ENCODE results near the gene CFAP61.
"Not testable (repeated sequence)": the region's sequence is repeated elsewhere in the genome, so short reads cannot be mapped to it uniquely, and the experiment has no call there.

The CFAP61 gene
- 0 to 0.09 (median 0) reads per million in 4 experiments for total RNA-seq

- DNase-seq, result peak; percentile 93
Measured at GRCh38 chr20:20052074-20052970, at the start of gene CFAP61, which contains the start of gene CRNKL1. TSS of gene CFAP61 (plus strand) at chr20:20052532. CDS start at chr20:20056654, 4,122 bp downstream. TSS of gene CRNKL1 (minus strand) at chr20:20052466. CDS start at chr20:20052342, 124 bp downstream.

- no peak for DNase-seq
Measured at GRCh38 chr20:20003031-20003954, 49.0 kb upstream of the CFAP61 start.

- DNase-seq, result not testable (repeated sequence)
Measured at GRCh38 chr20:20003955-20004322, 48.4 kb upstream of the CFAP61 start.

- no peak for DNase-seq
Measured at GRCh38 chr20:20005342-20005741, 47.0 kb upstream of the CFAP61 start.

- DNase-seq, result no peak
Measured at GRCh38 chr20:20009784-20010253, 42.5 kb upstream of the CFAP61 start.

- no peak for DNase-seq
Measured at GRCh38 chr20:20010639-20011500, 41.5 kb upstream of the CFAP61 start.

- no peak for DNase-seq
Measured at GRCh38 chr20:20012541-20012940, 39.8 kb upstream of the CFAP61 start.

- DNase-seq, result no peak
Measured at GRCh38 chr20:20014659-20015058, 37.7 kb upstream of the CFAP61 start.

GRCh38 chr20:20017001-20017843 lies 35.1 kb upstream of the CFAP61 start, which contains the start of gene NAA20:
TSS of gene NAA20 (plus strand) at chr20:20017362. CDS start at chr20:20017397, 35 bp downstream.
- DNase-seq, result peak; percentile 79

- DNase-seq, result no peak
Measured at GRCh38 chr20:20017844-20018185, 34.5 kb upstream of the CFAP61 start.

GRCh38 chr20:20018366-20018765 lies 34.0 kb upstream of the CFAP61 start:
- no peak for DNase-seq

- no peak for DNase-seq
Measured at GRCh38 chr20:20019123-20019522, 33.2 kb upstream of the CFAP61 start.

GRCh38 chr20:20020908-20021307 lies 31.4 kb upstream of the CFAP61 start:
- no peak for DNase-seq

GRCh38 chr20:20021835-20022234 lies 30.5 kb upstream of the CFAP61 start:
- no peak for DNase-seq

- DNase-seq, result no peak
Measured at GRCh38 chr20:20022498-20022897, 29.8 kb upstream of the CFAP61 start.

- DNase-seq, result no peak
Measured at GRCh38 chr20:20023395-20023794, 28.9 kb upstream of the CFAP61 start.

- DNase-seq, result no peak
Measured at GRCh38 chr20:20024942-20025341, 27.4 kb upstream of the CFAP61 start.

GRCh38 chr20:20027284-20027683 lies 25.0 kb upstream of the CFAP61 start:
- no peak for DNase-seq

GRCh38 chr20:20031790-20032189 lies 20.5 kb upstream of the CFAP61 start:
- no peak for DNase-seq

- DNase-seq, result no peak
Measured at GRCh38 chr20:20034486-20034885, 17.8 kb upstream of the CFAP61 start.

GRCh38 chr20:20036756-20037155 lies 15.6 kb upstream of the CFAP61 start:
- no peak for DNase-seq

All from effector CD8-positive, alpha-beta T cell (primary cell).